Measurements from ENCODE around the gene F5. TPM values are rescaled to one million over a fixed set of nuclear protein-coding genes. Genes with fewer than 3 reads are reported as not detected.

Gene F5
- not detected in 2 replicates for total RNA-seq (2011; cell fraction: chromatin; rRNA removed; ENCODE audit: low replicate concordance)
- not detected in 2 replicates for total RNA-seq (2011; cell fraction: nucleolus; rRNA removed)
- not detected in 2 replicates for total RNA-seq (2011; cell fraction: nucleoplasm; rRNA removed)
- not detected in 2 replicates for total RNA-seq (2014; rRNA removed)
- not detected in 2 replicates for total RNA-seq (2014; rRNA removed; fragmentation: Illumina TruSeq; extraction: Trizol)
- not detected in 2 replicates for total RNA-seq (2015; rRNA removed; fragmentation: Illumina TruSeq; extraction: Trizol)
- 0.07 and 0.13 TPM in 2 replicates for total RNA-seq (2021)
- polyA plus RNA-seq (2011; rRNA removed): not detected in 2 replicates
- not detected in 2 replicates for polyA plus RNA-seq (2011; cell fraction: cytosol; rRNA removed)
- not detected in 2 replicates for polyA plus RNA-seq (2011; cell fraction: nucleus; rRNA removed)
- polyA plus RNA-seq (2012): not detected in 2 replicates
- not detected in 2 replicates for polyA plus RNA-seq (2014; fragmentation: Illumina TruSeq; extraction: Trizol)
- not detected for polyA plus RNA-seq (2014; fragmentation: Nextera tagmentation; extraction: Ambion mirVana)
- 0.03 TPM in 1 of 2 replicates, not detected in the other for polyA plus RNA-seq (2014; rRNA removed)
- polyA minus RNA-seq (2011; rRNA and poly(A)+ RNA removed): not detected in 2 replicates
- 0.27 TPM in 1 of 2 replicates, not detected in the other for polyA minus RNA-seq (2011; cell fraction: cytosol; rRNA and poly(A)+ RNA removed)
- polyA minus RNA-seq (2011; cell fraction: nucleus; rRNA and poly(A)+ RNA removed): not detected in 2 replicates
- Bru-seq, nascent RNA: not detected
- BruChase-seq, experiment 1, labeled RNA remaining after a 2-hour chase: not detected
- BruChase-seq, experiment 2, labeled RNA remaining after a 6-hour chase: not detected
- long read RNA-seq, experiment 1: 0 reads
- long read RNA-seq, experiment 2: 0 reads
- long read RNA-seq, experiment 3: 0 reads

DNA sequence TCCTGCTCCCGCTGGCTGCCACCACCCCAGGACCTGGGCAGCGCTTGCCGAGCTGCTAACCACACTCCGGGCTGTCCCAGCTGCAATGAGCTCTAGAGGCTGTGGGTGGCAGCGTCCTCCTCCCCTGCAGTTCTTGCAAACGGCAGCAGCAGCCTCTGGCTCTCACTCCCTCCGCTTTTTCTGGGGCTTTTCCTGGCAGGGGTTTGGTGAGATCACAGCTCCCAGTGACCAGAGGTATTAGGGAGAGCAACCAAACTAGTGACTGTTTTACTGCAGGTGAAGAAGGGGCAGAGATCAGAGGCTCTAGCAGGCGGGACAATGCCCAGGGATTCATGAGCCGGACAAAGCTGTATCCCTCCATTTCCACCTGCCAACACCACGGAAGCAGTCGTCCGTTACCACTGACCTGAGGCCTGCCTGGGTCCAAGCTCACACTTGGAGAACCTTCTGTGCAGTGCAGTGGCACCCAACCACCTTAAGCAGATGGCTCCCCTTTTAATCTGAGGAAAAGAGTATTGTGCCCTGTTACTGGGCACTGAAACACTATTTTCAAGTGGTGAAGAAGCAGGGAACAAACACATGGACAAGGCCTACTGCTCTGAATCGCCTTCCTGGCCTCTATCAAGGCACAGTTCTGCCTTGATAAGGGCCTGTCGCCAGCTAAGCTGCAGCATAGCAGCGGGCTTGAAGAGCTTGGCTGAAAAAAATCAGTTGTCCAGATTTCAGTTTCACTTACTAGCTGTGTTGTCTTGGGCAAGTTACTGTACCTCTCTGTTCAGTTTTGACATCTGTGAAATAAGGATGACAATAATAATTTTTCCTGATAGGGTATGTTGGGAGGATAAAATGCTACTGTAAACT, at the start of gene F5:
Gene F5, minus strand, starts transcription at position 87 of the 861 bp plus-strand sequence. CDS start 95 bp downstream, outside the sequence.
- Histone ChIP-seq H3K27me3 (ENCODE audit: control insufficient read depth in 2 of 2, insufficient read depth in 2 of 2, low read length in 2 of 2) (peaks cover 4 to 9% of the 10 kb centered on the region in 2 experiments; a peak in 1 of 5 replicates), H3K4me2 (ENCODE audit: insufficient read depth, low read length) (no peak within 1 kb of the TSS; the same call in 1 of the 2 replicates), H4K20me1 (replicated peaks; ENCODE audit: control insufficient read depth, insufficient read depth, low read length) (no peaks in the 10 kb centered on the region), H3K36me3 (ENCODE audit: control insufficient read depth, insufficient read depth, low read length) (no peaks in the 10 kb centered on the region), H3K4me3 (no peak within 1 kb of the TSS), H3K9ac (ENCODE audit: insufficient read depth in 1 of 2, low read depth in 2 of 2, low read length in 2 of 2) (peak within 1 kb of the TSS in 1 of 2 experiments; percentile 15; a peak in 1 of 4 replicates), H2AFZ (ENCODE audit: low read depth, low read length) (peak within 1 kb of the TSS; percentile 12; the same call in 1 of the 2 replicates), H3K9me1 (ENCODE audit: control insufficient read depth, insufficient read depth, low read length) (no peaks in the 10 kb centered on the region), H3K4me1 (replicated peaks in 1 of 2; ENCODE audit: control insufficient read depth in 2 of 2, insufficient read depth in 2 of 2, low read length in 2 of 2) (peaks cover 0 to 4% of the 10 kb centered on the region in 2 experiments; a peak in 1 of 5 replicates), H3K79me2 (ENCODE audit: control insufficient read depth, insufficient read depth, low read length) (no peaks in the 10 kb centered on the region), H3K27ac (ENCODE audit: extremely low read depth, low read depth, low read length) (no peak within 1 kb of the TSS), H3K9me3 (replicated peaks; ENCODE audit: control insufficient read depth, insufficient read depth, low read depth, low read length) (no peaks in the 10 kb centered on the region)
- BruUV-seq (replicated peaks): no TSS peak
- no peak for FAIRE-seq
- WGBS (ENCODE audit: insufficient coverage, low coverage, missing lambda C conversion rate): under 1% methylated on average over 15 of the region's 15 CpGs
- ChIA-PET POLR2A (interaction anchor here (0.6 to 1.6 kb wide), 5 partner anchors 10 to 1089 kb away, joined by 3 to 5 read pairs (median 3); no protein-coding TSS in a partner anchor), CTCF (ENCODE audit: low intra/inter-chr PET ratio) (no interaction called here)
- DNase-seq (ENCODE audit: extremely low read depth in 1 of 4, low spot score in 3 of 4): peak; percentile 17 to 64 (median 38)
- intact Hi-C loops (cut with micrococcal nuclease): loop anchor here (1.0 to 5.0 kb wide), 2 partner anchors 126 to 223 kb away; partner anchors contain the start of gene SELL
- ATAC-seq: peak; percentile 99
- in situ Hi-C loops (cut with MboI): no loop called here
- TF ChIP-seq KDM1A (IDR thresholded peaks at IDR 0.05) (peak in 1 of 2 experiments; percentile 28; a peak in 1 of 4 replicates), ETV5 (CRISPR knock-in tag; IDR thresholded peaks at IDR 0.05; ENCODE audit: low read depth) (no peak), ZNF668 (CRISPR knock-in tag; IDR thresholded peaks at IDR 0.05) (no peak), ZNF253 (CRISPR knock-in tag; conservative IDR thresholded peaks at IDR 0.05) (no peak), THRAP3 (IDR thresholded peaks at IDR 0.05; ENCODE audit: borderline replicate concordance) (no peak), BCOR (IDR thresholded peaks at IDR 0.05) (peak; percentile 45; the same call in 1 of the 2 replicates), SIN3A (IDR thresholded peaks at IDR 0.05; ENCODE audit: borderline replicate concordance in 2 of 2, control insufficient read depth in 1 of 2, low read depth in 2 of 2, low read length in 2 of 2) (no peak), TFAP4 (CRISPR knock-in tag; IDR thresholded peaks at IDR 0.05; ENCODE audit: borderline replicate concordance) (peak; percentile 46; the same call in 1 of the 2 replicates), STAG1 (CRISPR knock-in tag; IDR thresholded peaks at IDR 0.05; ENCODE audit: borderline replicate concordance) (peak; percentile 37; the same call in 1 of the 2 replicates), TBP (optimal IDR thresholded peaks at IDR 0.05; ENCODE audit: low read depth, low read length) (no peak), C11orf30 (IDR thresholded peaks at IDR 0.05; ENCODE audit: low read depth) (no peak), RUNX1 (IDR thresholded peaks at IDR 0.05; ENCODE audit: low read depth) (no peak), NCOA4 (IDR thresholded peaks at IDR 0.05; ENCODE audit: partially characterized antibody) (no peak), MAFF (IDR thresholded peaks at IDR 0.05; ENCODE audit: low read length) (no peak), TFAM (CRISPR knock-in tag; conservative IDR thresholded peaks at IDR 0.05) (no peak), RAD21 (CRISPR knock-in tag; conservative IDR thresholded peaks at IDR 0.05 in 1 of 2, IDR thresholded peaks at IDR 0.05 in 1 of 2) (peak; percentile 40 to 70; a peak in 3 of 4 replicates)
